Hindlimb muscle (tissue), 1 donor: ENCODE data around the gene SOAT2. TPM values are rescaled to one million over a fixed set of nuclear protein-coding genes. Genes with fewer than 3 reads are reported as not detected.

Experiments
- DNase-seq: peaks from one replicate; pipeline ENCODE4 v3.0.0-alpha.2; 2013
- polyA plus RNA-seq: library from polyadenylated mRNA; unstranded; fragments of 120-200 nt; gene quantifications from one replicate; pipeline ENCODE4 v1.2.1, GENCODE V29; 2013; ENCODE audit not compliant: insufficient read length

The SOAT2 gene
- polyA plus RNA-seq: 0.10 TPM

DNA sequence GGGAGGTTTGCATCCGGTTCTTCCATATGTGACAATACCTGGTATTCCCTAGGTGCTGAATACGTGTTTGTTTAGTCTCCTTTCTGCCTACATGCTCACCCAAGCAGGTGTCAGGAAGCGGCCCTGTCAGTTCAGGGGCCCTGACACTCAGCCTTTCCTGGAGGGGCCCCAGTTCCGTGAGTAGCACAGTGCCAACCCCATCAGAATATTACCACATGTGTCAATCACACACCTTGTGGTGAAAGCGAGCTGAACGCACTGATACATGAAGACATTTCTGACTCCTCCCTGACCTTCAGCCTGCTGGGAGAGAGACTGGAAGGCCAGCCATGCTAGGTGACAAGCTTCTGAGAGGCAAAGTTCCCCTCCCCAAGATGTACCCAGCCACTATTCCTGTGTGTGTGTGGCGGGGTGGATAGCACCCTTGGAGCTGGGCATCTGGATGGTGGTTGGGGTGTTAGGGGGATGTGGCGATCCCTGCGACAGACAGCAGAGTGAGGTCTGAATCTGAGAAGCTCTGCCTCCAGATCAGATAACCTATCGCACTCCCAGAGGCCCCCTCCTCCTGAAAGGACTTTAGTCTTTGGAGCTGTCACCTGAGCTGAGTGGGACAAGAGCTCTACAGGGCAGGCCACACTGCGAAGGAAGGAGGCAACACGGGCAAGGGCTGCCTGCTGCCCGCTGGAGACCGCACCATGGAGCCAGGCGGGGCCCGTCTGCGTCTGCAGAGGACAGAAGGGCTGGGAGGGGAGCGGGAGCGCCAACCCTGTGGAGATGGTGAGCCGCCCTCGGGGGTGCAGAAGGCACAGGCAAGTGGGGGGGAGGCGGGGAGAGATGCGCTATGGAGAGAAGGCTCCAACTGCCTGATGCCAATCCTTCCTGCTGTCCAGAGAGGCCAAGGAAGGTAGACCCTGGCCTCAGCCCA lies at the start of gene SOAT2:
Gene SOAT2, plus strand, starts transcription at position 604 of the 925 bp plus-strand sequence. Its CDS starts 92 bp downstream, at position 696.
- no peak for DNase-seq

GRCh38 chr12:53054112-53054878 lies 49.0 kb upstream of the SOAT2 start:
- DNase-seq: peak; percentile 90

- DNase-seq: no peak
These were observed 47.6 kb upstream of the SOAT2 start for GRCh38 chr12:53055471-53056266.

DNA sequence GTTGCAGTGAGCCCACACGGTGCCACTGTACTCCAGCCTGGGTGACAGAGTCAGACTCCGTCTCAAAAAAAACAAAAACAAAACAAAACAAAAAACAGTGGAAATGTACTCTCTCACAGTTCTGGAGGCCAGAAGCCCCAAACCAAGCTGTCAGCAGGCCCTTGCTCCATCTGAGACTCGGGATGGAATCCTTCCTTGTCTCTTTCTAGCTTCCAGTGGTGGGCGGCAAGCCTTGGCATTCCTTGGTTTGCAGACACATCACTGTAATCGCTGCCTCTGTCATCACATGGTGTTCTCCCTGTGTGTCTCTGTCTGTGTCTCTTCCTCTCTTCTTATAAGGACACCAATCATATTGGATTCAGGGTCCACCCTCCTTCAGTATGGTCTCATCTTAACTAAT lies 47.0 kb upstream of the SOAT2 start:
- DNase-seq: no peak

DNA sequence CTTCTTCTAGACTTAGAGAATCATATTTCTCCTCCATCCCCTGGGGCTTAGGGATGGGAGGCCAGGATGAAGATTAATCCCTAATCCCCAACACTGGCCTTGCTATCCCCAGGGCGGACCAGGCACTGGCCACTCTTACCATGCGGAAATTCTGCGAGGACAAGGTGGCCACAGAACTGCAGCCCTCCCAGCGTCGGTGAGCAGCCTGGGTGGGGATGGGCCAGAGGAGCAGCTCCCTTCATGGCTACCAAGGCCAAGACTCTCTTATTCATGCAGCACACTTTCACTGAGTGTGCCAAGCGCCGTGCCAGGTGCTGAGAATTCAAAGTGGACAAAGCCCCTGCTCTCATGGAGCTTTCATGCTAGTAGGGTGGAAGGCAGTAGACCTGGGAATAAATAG lies 46.4 kb upstream of the SOAT2 start:
- DNase-seq: no peak

DNA sequence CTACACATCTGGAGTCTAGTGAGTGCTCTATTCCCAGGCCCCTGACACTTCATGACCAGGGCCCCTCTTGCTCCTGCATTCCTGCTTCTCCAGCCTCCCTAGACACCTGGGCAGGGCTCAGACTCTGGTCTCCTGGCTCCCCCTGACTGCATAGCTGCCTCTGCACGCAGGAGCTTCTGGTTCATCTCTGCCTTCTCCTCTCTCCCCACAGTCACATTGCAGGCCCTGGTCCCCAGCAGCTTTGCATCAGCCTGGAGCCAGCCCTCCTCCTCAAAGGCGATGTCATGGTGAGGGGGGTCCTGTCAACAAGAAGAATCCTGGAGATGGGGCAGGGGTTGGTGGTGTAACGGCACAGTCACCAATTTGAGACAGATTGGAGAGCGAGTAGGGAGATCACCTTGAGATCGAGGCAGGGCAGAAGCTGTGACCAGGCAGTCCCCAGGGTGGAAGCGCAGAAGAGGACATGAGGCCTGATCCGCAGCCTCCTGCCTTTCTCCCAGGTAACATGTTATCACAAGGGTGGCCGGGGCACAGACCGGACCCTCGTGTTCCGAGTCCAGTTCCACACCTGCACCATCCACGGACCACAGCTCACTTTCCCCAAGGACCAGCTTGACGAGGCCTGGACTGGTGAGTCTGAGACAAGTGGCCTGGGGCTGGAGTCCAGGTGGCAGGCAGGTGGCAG lies 45.3 kb upstream of the SOAT2 start:
- DNase-seq: no peak

GRCh38 chr12:53058674-53059433 lies 44.4 kb upstream of the SOAT2 start:
- no peak for DNase-seq

- DNase-seq: no peak
These were observed 43.7 kb upstream of the SOAT2 start for GRCh38 chr12:53059434-53060063.

- no peak for DNase-seq
These were observed 43.1 kb upstream of the SOAT2 start for GRCh38 chr12:53060064-53060720.

DNA sequence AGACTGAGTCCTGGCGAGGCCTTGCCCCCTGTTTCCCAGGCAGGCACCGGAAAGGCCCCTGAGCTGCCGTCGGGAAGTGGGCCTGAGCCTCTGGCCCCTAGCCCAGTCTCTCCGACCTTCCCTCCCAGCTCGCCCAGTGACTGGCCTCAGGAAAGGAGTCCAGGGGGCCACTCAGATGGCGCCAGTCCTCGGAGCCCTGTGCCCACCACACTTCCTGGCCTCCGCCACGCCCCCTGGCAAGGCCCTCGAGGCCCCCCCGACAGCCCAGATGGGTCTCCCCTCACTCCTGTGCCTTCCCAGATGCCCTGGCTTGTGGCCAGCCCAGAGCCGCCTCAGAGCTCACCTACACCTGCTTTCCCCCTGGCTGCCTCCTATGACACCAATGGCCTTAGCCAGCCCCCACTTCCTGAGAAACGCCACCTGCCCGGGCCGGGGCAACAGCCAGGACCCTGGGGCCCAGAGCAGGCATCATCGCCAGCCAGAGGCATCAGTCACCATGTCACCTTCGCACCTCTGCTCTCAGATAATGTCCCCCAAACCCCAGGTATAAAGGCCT lies 42.5 kb upstream of the SOAT2 start:
- DNase-seq: no peak

DNA sequence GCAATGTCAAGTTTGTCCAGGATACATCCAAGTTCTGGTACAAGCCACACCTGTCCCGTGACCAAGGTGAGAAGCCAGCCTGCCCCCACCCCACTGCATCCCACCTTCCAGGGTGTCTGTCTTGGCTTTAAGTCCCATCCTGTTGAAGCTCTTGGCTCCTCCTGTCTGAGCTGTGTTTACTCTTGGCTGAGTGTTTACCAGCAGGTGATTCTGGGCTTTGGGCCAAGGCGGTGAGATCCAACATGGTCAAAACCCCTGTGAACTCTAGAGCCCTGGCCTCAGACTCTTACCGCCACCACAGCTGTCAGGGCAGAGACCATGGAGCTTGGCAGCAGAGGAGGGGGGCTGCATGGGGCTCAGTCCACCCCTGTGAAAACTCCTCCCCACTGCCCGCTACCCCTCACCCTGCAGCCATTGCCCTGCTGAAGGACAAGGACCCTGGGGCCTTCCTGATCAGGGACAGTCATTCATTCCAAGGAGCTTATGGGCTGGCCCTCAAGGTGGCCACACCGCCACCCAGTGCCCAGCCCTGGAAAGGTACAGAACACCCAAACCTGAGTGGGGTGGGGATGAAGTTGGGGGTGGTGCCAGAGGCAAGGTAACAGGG lies 41.8 kb upstream of the SOAT2 start:
- DNase-seq: no peak

GRCh38 chr12:53062011-53062961 lies 41.0 kb upstream of the SOAT2 start:
- DNase-seq: no peak

- no peak for DNase-seq
These were observed 40.1 kb upstream of the SOAT2 start for GRCh38 chr12:53062977-53063707.

GRCh38 chr12:53063708-53064612 lies 39.3 kb upstream of the SOAT2 start:
- DNase-seq: peak; percentile 84

- no peak for DNase-seq
These were observed 38.5 kb upstream of the SOAT2 start for GRCh38 chr12:53064613-53065436.
